GM21529 (cell line): ENCODE measurements around the gene ASCC2.
A peak's percentile ranks its signal among the peaks of the same experiment; 100 is the strongest.

ENCODE experiments used
- ATAC-seq: cut with Tn5 transposase; IDR thresholded peaks from one replicate; pipeline ENCODE4 v1.9.1; 2021; ENCODE audit not compliant: unreplicated experiment

ASCC2 gene

DNA sequence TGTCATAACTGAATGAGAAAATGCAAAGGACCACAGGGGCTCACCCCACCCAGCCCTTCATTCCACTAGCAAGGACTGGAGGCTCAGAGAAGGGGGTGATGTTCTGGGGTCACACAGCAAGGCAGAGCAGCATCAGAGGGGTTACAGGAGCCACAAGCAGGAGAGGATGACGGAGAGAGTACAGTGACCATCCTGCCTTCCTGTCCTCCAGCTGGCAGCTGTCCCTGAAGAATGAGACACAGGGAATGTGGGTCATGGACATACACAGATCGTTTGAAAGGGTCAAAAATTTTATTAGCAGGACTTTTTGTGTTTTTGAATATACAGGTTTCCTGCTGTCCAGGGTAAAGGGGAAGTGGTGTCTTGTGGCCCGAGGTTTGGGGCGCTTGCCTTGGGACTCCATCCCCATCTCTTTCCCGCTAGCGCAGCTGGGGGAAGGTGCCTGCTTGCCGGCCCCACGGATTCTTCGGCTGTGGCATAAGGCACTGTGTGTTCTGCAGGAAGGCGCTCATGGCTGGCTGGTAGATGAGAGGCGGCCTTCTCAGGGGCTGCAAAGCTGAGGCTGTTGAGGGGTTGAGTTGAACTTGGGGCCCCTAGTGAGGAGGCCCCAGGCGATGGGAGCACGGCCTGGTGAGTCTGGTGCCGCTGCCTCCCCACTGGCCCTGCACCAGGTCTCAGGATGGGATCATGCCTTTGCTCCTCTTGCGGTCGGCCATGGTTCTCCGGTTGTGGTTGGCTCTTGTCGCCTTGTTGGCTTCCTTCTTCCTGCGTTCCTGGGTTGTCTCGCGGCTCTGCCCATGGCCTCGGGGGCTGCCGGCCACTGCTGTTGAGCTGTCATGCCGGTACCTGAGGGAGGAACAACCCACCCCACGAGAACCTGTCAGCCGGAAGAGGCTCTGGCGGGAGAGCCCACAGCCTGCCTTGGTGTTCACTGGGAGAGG is 49.5 kb downstream of the ASCC2 start:
- no peak for ATAC-seq

DNA sequence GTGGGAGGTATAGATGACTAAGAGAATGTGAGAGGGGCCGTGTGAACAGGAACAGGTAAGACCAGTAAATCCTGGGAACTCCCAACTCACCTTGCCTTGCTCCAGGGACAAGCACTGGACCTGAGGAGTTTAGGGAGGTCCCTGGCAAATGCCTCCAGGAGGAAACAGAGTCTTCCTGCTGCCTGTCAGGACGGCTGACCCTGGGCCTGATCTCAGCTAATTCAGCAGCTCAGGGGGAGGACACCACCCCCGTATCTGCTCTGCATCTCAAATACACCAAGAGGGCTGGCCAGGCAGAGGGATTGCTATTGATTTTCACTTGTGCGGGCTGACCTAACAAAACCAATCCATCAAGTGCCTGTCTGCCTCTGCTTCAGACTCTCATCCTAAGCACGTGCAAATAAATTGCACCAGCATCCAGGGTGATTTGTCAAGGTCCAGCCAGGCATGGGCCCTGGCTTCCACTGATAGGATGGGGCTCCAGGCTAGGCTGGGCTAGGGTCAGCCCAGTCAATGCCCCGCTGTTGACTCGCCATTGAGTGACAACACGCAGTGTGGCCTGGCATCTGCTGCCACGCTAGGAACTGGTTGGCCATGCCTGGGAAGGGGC is 50.6 kb downstream of the ASCC2 start:
- no peak for ATAC-seq

DNA sequence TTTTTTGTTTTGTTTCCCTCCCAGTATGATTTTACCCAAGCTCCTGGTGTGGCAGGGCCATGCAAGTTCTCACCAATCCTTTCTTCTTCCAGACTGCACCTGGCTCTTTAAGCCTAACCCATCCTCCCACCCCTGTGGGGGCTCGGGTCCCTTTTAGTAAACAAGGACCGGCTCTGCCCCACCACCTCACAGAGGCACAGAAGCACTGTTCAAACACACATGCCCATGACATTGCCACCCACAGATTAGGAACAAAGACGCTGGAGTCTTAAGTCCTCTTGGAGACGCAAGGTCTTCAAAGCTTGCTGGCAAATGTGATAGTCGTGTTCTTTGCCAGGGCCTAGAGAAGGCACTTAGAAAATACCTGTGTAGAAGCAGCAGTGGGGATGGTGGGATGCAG is 52.0 kb downstream of the ASCC2 start:
- ATAC-seq = no peak

DNA sequence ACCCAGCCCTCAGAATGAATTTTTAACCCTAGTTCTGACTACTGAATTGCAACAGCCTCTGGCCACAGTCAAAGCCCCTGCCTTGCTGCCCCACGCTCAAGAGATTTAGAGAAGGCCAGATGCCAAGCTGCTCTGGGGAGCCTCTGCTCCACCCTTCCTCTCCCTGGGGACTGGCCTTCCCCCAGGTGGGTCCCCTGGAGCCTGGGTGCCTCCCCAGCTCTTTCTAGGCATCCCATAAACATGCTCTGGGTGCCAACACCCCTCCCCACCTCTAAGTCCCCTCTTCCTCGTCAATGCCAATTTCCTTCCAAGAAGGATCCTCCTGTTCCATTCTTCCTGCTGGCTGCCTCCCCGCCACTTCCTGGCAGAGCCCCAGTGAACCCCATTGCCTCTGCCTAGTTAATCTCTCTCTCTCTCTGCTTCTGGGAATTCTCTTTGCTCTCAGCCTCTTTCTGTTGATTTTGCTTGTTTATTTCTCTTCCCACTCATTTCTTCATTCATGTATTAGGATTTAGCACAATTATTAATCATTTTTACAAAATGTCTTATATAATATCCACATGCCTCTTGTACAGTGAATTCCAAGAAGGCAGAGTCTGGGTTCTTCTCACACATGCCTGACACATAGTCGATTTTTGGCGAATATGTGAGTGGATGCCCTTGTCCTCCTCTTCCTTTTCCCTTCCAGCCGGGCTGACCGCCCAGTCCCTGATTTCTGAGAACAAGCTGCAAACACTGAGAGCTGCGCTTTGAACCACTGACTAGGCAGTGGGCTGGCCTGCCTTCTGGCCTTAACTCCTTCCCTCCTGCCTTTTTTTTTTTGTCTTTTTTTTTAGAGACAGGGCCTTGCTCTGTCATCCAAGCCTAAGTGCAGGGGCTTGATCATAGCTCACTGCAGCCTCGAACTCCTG is 53.4 kb downstream of the ASCC2 start:
- ATAC-seq = no peak

DNA sequence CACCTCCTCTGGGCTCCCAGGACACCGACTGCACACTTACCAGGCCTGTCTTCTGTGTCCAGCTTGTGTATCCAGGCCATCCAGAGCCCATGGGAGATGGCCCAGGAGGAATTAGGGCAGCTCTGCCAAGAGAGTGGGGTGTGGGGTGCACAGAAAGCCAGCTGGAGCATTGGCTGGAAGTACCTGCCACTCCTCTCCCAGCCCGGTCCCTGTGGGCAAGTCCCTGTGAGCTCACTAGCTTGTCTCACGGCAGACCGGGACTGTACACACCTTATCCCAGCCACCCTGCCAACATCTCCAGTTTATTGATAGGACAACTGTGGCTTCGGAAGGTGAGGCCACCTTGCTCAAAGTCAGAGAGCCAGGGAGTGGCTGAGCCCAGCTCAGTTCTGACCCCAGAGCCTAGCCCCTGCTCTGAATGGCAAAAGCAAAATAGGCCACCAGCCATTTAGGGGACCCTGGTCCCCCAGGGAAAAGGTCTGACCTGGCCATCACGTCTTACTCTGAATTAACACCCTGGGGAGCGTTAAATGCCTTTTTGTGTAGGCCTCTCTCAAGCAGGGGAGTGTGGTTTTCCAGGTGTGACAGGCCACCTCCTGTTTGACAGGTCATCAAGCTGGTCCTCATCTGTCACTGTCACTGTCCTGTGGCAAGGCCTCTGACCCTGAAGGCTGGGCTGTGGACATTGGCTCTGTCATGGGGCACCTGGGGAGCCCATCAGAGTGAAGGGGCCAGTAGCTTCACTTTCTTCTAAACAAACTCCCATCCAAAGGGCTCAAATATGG is 55.8 kb downstream of the ASCC2 start:
- no peak for ATAC-seq

DNA sequence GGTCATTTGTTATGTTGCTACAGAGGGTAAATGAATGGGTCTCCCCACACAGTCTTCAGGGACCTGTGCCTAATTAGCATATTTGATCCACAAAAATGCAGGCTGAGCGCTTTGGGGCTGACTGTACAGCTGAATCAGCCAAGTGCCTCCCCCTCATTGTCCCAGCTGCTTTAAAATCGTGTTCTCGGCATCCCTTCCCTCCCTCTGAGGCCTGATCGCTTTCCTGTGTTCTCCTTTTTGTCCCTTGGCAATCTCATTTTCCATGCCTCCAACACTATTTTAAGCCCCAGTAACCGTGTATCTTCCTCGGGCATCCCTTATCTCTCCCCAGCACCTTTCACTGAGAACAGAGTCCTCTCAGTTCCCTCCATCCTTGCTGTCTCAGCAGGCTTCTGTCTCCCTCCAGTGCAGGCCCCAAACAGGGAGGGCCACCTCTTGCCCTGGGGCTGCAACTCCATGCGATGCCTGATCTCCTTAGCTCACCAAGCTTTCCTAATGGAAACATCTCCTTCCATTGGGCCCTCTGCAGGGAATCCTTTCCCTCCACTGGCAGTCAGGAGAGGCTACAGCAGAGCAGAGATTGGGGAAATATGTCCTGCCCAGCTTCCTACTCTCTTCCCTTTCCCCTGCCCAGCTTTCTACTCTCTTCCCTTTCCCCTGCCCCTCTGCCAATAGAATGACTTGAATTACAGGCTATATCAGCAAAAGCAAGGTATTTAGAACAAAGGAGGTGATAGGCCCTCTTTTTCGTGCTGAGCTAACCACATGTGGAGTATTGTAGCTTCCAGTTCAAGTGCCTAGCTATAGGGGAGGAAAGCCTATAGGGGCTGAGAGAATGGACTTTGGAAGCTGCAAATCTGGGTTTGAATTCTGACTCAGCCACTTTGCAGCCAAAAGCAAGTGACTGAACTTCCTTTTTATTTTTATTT is 57.1 kb downstream of the ASCC2 start:
- no peak for ATAC-seq

DNA sequence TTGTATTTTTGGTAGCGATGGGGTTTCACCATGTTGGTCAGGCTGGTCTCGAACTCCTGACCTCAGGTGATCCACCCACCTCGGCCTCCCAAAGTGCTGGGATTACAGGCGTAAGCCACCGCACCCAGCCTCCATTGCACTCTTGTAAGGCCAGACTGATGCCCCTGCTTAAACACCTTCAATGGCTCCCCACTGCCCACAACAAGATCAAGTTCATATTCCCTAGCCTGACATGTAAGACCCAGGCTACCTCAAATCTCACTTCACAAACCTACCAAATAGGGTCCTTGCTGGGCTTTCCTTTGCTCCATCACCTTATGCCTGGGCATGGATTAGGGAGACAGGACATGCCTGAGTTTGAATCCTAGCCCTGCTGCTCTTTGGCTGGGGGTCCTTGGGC is 57.9 kb downstream of the ASCC2 start:
- no peak for ATAC-seq

DNA sequence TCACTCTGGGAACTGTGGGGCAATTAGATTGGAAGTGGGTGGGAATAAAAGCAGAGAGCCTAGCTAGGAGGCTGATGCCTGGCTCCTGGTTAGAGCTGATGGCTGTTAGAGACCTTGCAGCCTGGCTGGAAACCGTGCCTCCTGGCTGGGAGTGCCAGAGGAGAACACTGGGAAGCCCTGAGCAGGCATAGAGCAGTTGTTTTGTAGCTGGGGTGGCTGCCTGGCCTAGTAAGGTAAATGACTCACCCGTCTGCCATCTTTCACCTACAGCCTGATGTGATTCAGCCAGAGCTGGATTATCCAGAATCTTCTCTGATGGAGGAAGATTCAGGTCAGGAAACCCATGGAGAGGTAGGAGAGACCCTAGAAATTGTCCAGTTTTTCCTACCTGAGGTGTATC is 64.8 kb downstream of the ASCC2 start:
- ATAC-seq = no peak

DNA sequence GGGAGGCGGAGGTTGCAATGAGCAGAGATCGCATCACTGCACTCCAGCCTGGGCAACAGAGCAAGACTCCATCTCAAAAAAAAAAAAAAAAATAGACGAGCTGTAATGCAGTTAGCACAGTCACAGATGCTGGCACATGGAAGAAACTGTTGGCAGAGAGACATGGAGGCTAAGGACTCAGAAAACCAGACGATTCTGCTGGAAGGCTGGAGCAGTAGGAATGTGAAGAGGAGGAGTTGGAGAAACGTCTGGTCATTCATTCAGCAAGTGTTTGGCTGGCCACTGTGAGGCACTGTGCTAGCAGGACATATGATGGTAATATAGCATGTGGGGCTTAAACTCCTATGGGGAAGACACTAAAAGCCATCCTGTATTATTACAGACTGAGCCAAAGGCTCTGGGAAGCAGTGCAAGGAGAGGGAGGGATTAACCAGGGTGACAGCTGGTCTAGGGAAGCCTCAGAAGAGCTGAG is 65.9 kb downstream of the ASCC2 start:
- no peak for ATAC-seq

DNA sequence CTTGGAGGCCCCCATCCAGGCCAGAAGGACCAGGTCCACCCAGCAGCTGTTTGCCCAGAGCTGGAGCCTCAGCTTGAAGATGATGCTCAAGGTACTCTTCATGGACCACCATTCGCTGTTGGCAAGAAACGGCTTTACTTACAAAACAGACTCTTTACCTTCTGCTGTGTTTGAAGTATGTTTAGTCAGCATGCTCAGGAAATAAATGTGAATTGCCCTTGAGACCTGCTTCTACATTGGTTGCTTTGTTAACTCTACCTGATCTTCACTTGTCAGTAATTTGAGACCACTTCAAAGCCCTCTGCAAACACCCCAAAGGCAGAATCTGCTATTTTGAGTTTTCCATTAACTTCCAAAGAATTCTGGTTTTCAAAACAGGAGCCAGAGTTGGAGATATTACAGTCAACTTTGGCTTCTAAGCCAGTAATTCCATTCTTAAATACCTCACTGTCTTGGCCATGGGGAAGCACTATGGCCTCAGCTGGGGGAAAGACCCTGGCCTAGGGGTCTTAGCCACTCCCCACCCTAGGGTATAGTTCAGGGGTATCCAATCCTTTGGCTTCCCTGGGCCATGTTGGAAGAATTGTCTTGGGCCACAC is 68.3 kb downstream of the ASCC2 start:
- ATAC-seq = no peak

DNA sequence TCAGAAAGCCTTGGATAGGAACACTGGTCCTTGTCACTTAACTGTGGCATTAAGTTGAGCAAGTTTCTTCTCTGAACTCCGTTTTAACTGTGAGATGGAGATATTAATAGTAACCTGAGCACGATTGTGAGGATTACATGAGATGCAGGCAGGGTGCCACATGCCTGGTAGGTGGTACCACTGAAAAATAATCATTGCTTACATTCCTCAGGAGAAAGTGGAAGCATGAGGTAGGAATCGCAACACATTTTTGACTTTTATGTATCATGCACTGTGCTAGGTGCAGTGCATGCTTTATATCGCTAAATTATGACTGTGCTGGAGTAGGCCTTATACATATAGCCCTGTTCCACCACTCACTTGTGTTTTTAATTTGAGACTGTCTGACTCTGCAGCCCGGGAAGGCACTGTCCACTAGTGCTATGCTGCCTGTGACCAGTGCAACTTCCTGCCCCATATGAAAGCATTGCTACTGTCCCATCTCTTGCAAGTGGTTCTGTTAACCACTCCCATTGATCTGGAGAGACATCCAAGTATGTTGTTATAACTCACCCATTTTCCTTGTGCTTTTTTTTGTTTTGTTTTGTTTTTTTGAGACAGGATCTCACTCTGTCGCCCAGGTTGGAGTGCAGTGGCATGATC is 69.9 kb downstream of the ASCC2 start:
- ATAC-seq = no peak

DNA sequence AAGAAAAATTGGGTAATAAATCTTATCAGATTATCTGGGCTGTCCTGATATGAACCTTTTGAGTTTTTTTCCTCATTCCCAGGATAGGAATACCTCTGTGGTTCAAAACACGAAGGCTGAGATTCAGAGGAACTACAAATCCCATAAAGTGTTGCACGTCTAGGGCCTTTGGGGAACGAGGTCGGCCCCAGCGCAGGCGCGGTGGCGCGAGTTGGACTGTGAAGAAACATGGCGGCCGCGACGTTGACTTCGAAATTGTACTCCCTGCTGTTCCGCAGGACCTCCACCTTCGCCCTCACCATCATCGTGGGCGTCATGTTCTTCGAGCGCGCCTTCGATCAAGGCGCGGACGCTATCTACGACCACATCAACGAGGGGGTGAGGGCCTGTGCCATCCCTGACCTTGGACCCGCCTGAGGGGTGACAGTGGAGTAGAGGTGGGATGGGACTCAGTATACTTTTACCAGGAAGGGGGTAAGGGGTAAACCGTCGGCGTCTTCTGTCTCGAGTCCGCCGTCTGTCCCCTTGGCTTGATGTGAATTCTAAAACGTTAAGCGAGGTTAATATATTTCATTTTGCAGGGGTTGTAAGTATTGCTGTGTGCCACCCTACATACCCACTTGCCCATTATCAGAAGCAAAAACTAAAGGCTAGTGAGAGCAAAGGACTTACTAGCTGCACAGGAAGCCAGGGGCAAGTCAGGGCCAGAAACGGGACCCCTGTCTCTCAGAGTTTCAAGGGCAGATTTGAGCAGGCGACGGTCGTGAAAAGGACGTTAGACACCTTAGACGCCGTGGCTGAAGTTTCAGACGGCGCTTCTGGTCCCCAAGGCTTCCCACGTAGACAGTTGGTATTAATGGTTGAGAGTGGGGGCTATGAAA is 70.7 kb downstream of the ASCC2 start, which contains the start of gene UQCR10:
UQCR10 (plus strand) TSS at position 199 of the 881 bp plus-strand sequence; CDS start at position 229, 30 bp downstream.
- ATAC-seq = peak; percentile 64

DNA sequence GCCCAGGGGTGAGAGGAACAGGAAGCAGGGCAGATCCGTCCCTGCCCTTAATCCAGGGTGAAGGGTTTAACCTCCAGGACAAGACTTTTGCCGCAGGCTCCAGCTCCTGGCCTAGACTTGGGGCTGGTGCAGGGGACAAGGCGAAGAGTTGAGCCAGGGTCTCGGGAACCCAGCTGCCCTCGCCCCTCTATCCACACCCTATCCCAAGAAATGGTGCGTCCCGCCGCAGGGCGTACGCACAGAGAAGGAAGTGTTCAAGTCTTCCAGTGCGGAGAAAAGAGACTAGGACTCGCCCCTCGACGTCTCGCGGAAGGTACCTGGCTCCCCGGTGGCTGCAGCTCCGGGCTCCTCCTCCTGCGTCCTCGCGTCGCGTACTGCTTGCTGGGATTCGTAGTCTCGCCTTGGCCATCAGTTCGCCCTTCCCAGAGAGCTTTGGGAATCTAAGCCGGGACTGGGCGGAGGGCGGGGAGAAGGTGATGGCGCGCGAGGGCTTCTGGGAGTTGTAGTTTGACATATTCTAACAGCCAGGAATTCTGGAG is 71.4 kb downstream of the ASCC2 start, which contains the start of gene ZMAT5:
ZMAT5 (minus strand) TSS at position 376 of the 539 bp plus-strand sequence. CDS start 18,463 bp downstream, outside the sequence.
- ATAC-seq = peak; percentile 91

DNA sequence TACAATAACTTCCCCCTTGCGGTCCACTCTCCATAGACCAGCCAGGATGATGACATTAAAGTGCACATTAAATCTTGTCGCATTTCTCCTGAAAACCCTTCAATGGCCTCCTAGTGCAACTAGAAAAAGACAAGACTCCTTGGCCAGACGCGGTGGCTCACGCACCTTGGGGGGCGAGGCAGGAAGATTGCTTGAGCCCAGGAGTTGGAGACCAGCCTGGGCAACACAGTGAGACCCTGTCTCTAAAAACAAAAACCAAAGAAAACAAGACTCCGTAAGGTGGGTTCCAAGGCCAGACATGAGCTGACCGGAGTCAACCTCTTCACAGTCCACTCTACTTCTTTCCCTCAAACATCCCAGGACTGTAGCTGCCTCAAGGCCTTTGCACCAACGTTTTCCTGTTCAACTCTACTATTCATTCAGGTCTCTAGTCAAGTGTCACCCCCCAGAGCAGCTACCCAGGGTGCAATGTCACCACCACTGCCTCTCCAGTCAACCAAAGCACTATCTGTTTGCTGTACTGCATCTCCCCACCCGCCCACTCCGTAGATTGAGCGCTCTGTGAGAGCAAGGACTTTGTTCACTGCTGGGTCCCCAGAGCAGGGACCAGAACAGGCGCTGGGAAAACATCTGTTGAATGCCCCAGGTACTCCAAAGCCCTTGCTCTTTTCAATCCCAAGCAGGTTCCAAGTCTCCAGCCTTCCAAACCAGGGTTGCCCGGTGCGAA is 72.0 kb downstream of the ASCC2 start:
- peak; percentile 16 for ATAC-seq

DNA sequence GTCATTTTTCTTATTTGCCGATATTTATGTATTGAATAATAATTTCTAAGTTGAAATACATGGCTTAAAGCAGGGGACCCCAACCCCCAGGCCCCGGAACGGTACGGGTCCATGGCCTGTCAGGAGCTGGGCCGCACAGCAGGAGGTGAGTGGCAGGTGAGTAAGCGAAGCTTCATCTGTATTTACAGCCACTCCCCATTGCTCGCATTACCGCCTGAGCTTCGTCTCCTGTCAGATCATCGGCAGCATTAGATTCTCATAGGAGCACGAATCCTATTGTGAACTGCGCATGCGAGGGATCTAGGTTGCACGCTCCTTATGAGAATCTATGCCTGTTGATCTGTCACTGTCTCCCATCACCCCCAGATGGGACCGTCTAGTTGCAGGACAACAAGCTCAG is 75.8 kb downstream of the ASCC2 start:
- no peak for ATAC-seq

DNA sequence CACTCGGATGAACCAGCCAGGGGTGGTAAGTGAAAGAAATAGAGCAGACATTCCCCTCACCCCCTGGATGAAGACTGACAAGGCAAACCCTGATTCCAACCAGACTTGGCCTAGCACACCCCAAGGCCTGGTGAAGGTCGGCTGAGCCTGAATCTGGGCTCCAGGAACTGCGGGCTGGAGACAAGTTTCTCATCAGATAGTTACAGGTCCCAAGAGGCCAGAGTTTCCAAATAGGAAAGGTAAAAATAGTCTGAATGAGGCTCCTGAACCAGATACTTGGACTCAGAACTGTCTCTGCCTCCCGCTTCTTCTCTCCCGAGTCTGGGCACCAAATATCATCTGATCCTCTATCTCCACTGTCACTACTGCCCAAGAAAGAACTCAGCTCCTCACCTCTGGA is 79.1 kb downstream of the ASCC2 start:
- ATAC-seq = no peak
